ENCODE data around the gene APOOL. TPM values are rescaled to one million over a fixed set of nuclear protein-coding genes. Genes with fewer than 3 reads are reported as not detected.

Gene APOOL
- total and polyA plus RNA-seq, 10 of the 15 experiments (the other 5 are each of a cell fraction or from before 2014, with no cell fraction given) = 4.4 to 14.7 (median 7.7) TPM

GRCh38 chrX:85003655-85004244, at the start of gene APOOL (continued):
- TF ChIP-seq, protein P1, sequence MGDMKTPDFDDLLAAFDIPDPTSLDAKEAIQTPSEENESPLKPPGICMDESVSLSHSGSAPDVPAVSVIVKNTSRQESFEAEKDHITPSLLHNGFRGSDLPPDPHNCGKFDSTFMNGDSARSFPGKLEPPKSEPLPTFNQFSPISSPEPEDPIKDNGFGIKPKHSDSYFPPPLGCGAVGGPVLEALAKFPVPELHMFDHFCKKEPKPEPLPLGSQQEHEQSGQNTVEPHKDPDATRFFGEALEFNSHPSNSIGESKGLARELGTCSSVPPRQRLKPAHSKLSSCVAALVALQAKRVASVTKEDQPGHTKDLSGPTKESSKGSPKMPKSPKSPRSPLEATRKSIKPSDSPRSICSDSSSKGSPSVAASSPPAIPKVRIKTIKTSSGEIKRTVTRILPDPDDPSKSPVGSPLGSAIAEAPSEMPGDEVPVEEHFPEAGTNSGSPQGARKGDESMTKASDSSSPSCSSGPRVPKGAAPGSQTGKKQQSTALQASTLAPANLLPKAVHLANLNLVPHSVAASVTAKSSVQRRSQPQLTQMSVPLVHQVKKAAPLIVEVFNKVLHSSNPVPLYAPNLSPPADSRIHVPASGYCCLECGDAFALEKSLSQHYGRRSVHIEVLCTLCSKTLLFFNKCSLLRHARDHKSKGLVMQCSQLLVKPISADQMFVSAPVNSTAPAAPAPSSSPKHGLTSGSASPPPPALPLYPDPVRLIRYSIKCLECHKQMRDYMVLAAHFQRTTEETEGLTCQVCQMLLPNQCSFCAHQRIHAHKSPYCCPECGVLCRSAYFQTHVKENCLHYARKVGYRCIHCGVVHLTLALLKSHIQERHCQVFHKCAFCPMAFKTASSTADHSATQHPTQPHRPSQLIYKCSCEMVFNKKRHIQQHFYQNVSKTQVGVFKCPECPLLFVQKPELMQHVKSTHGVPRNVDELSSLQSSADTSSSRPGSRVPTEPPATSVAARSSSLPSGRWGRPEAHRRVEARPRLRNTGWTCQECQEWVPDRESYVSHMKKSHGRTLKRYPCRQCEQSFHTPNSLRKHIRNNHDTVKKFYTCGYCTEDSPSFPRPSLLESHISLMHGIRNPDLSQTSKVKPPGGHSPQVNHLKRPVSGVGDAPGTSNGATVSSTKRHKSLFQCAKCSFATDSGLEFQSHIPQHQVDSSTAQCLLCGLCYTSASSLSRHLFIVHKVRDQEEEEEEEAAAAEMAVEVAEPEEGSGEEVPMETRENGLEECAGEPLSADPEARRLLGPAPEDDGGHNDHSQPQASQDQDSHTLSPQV (IDR thresholded peaks at IDR 0.05) = no peak
- TF ChIP-seq JUNB (IDR thresholded peaks at IDR 0.05) = no peak
- TF ChIP-seq BCL3 (IDR thresholded peaks at IDR 0.05; ENCODE audit: borderline replicate concordance, insufficient read depth, low read depth, low read length, poor library complexity, severe bottlenecking) = no peak
- TF ChIP-seq, protein P2, sequence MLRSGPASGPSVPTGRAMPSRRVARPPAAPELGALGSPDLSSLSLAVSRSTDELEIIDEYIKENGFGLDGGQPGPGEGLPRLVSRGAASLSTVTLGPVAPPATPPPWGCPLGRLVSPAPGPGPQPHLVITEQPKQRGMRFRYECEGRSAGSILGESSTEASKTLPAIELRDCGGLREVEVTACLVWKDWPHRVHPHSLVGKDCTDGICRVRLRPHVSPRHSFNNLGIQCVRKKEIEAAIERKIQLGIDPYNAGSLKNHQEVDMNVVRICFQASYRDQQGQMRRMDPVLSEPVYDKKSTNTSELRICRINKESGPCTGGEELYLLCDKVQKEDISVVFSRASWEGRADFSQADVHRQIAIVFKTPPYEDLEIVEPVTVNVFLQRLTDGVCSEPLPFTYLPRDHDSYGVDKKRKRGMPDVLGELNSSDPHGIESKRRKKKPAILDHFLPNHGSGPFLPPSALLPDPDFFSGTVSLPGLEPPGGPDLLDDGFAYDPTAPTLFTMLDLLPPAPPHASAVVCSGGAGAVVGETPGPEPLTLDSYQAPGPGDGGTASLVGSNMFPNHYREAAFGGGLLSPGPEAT (IDR thresholded peaks at IDR 0.05; ENCODE audit: low read depth) = peak; percentile 64
- TF ChIP-seq NFIC (IDR thresholded peaks at IDR 0.05; ENCODE audit: low read depth, low read length) = 0 out of 2 replicates have a peak, but pooled peaks have one; percentile 32
- TF ChIP-seq, protein P3, sequence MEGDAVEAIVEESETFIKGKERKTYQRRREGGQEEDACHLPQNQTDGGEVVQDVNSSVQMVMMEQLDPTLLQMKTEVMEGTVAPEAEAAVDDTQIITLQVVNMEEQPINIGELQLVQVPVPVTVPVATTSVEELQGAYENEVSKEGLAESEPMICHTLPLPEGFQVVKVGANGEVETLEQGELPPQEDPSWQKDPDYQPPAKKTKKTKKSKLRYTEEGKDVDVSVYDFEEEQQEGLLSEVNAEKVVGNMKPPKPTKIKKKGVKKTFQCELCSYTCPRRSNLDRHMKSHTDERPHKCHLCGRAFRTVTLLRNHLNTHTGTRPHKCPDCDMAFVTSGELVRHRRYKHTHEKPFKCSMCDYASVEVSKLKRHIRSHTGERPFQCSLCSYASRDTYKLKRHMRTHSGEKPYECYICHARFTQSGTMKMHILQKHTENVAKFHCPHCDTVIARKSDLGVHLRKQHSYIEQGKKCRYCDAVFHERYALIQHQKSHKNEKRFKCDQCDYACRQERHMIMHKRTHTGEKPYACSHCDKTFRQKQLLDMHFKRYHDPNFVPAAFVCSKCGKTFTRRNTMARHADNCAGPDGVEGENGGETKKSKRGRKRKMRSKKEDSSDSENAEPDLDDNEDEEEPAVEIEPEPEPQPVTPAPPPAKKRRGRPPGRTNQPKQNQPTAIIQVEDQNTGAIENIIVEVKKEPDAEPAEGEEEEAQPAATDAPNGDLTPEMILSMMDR (IDR thresholded peaks at IDR 0.05 in 2 of 3, conservative IDR thresholded peaks at IDR 0.05 in 1 of 3; ENCODE audit: control insufficient read depth in 2 of 3, extremely low read depth in 1 of 3, insufficient read depth in 1 of 3, low read depth in 3 of 3, low read length in 3 of 3) = no peak
- no peak for TF ChIP-seq ATF3 (IDR thresholded peaks at IDR 0.05; ENCODE audit: borderline replicate concordance, extremely low read depth, low read depth, low read length)
- TF ChIP-seq POLR2AphosphoS2 (IDR thresholded peaks at IDR 0.05; ENCODE audit: low read depth, low read length) = no peak
- no peak for TF ChIP-seq USF2 (IDR thresholded peaks at IDR 0.05; ENCODE audit: borderline replicate concordance, low read depth, low read length)
- TF ChIP-seq EGR1 (IDR thresholded peaks at IDR 0.05; ENCODE audit: borderline replicate concordance in 1 of 2, low read depth in 2 of 2, low read length in 2 of 2) = no peak
- no peak for TF ChIP-seq FOXM1 (IDR thresholded peaks at IDR 0.05; ENCODE audit: low read depth, low read length)
- no peak for TF ChIP-seq TAF1 (IDR thresholded peaks at IDR 0.05; ENCODE audit: borderline replicate concordance, low read depth, low read length)
- no peak for TF ChIP-seq CHD1 (IDR thresholded peaks at IDR 0.05; ENCODE audit: low read depth, low read length)
- TF ChIP-seq FOS (IDR thresholded peaks at IDR 0.05; ENCODE audit: borderline replicate concordance, extremely low read depth, insufficient read length) = no peak
- TF ChIP-seq CBX5 (IDR thresholded peaks at IDR 0.05; ENCODE audit: low read depth) = no peak
- no peak for TF ChIP-seq HDAC6 (IDR thresholded peaks at IDR 0.05; ENCODE audit: unreplicated experiment)
